Small intestine (tissue), 7 donors: Measurements from ENCODE around the gene POMP. TPM values are rescaled to one million over a fixed set of nuclear protein-coding genes. Genes with fewer than 3 reads are reported as not detected.

ENCODE experiments used
- DNase-seq, 2 donors: peaks; one replicate each; pipeline versions ENCODE4 v3.0.0 to v3.0.0-alpha.2; 2013
- FAIRE-seq: peaks from 2 replicates; lab custom pipeline; 2012; peaks lifted over from hg19 to GRCh38; lab: Jason Lieb, UNC
- H3K27ac ChIP-seq, 3 donors: one replicate each; pipeline ENCODE4 v1.5.1; 2013; ENCODE audit warnings: low read length in 2 of 3, mild to moderate bottlenecking in 2 of 3, control low read depth in 1 of 3, inconsistent platforms in 1 of 3, low read depth in 1 of 3, moderate library complexity in 1 of 3
- H3K27me3 ChIP-seq, 3 donors: one replicate each; pipeline ENCODE4 v1.6.1; 2013; ENCODE audit warnings: low read length in 3 of 3, inconsistent platforms in 1 of 3; ENCODE audit not compliant: control insufficient read depth in 3 of 3, insufficient read depth in 3 of 3
- H3K36me3 ChIP-seq, 3 donors: one replicate each; pipeline ENCODE4 v1.6.1; 2013; ENCODE audit warnings: low read length in 3 of 3, inconsistent platforms in 1 of 3, low read depth in 1 of 3, mild to moderate bottlenecking in 1 of 3, moderate library complexity in 1 of 3; ENCODE audit not compliant: control insufficient read depth in 3 of 3, insufficient read depth in 2 of 3
- H3K4me1 ChIP-seq, 3 donors: one replicate each; pipeline ENCODE4 v1.6.1; 2013; ENCODE audit warnings: low read length in 2 of 3, inconsistent platforms in 1 of 3, low read depth in 1 of 3, mild to moderate bottlenecking in 1 of 3, moderate library complexity in 1 of 3; ENCODE audit not compliant: control insufficient read depth in 3 of 3, insufficient read depth in 2 of 3
- H3K4me3 ChIP-seq, 3 donors: one replicate each; pipeline ENCODE4 v1.5.1; 2013; ENCODE audit warnings: low read length in 3 of 3, control low read depth in 1 of 3, inconsistent platforms in 1 of 3, low read depth in 1 of 3, mild to moderate bottlenecking in 1 of 3, moderate library complexity in 1 of 3
- H3K9me3 ChIP-seq, 2 donors: one replicate each; pipeline ENCODE4 v1.6.1; 2013; ENCODE audit warnings: low read depth in 1 of 2, low read length in 1 of 2; ENCODE audit not compliant: control insufficient read depth in 2 of 2, insufficient read depth in 1 of 2
- WGBS, 3 donors: extraction: QIAGEN DNeasy Blood & Tissue Kit; methylation state at CpG; one replicate each; pipeline ENCODE4 v1.1.7; 2013; 5-methylcytosine and 5-hydroxymethylcytosine counted together
- polyA plus RNA-seq, 4 donors: library from polyadenylated mRNA; stranded (reverse) in 3 of 4; unstranded in 1 of 4; fragments of 200-250 nt in 3 of 4; fragments of 120-200 nt in 1 of 4; gene quantifications; one replicate each; pipeline versions ENCODE4 v1.2.1 to v1.2.3, GENCODE V29; 2013
- donor health status: healthy with polysubstance abuse.
- donor health status: control.
- donor health status: control.
- donor health status: Bipolar disorder and iron deficiency.
- donor health status: healthy.

Gene POMP
- polyA plus RNA-seq, 4 donors: 91.9 to 121 (median 105) TPM

DNA sequence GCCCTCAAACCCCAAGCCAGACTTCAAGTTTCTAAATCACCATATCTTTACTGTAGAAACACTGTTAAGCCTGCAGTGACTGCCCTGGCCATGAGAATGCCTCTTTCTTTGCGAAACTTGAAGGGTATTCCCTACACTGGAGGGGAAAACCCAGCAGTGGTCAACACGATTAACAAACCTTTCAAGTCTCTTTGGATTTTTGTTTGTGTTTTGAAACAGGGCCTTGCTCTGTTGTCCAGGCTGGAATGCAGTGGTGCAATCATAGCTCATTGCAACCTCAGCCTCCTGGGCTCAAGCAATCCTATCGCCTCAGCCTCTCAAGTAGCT is 17.4 kb upstream of the POMP start:
- no peak for FAIRE-seq
- H3K4me1 ChIP-seq: no peaks in the 10 kb centered on the region
- DNase-seq: no peak
- H3K27me3 ChIP-seq: peaks cover 0 to 2% (median 0%) of the 10 kb centered on the region in 3 donors
- no peaks in the 10 kb centered on the region for H3K36me3 ChIP-seq
- no peaks in the 10 kb centered on the region for H3K9me3 ChIP-seq
- peak overlapping the region in 1 of 3 donors; percentile 4 for H3K27ac ChIP-seq
- no peak overlapping the region for H3K4me3 ChIP-seq
- WGBS, 3 donors: 66 to 82% (median 67%) methylated on average over 3 of the region's 3 CpGs

DNA sequence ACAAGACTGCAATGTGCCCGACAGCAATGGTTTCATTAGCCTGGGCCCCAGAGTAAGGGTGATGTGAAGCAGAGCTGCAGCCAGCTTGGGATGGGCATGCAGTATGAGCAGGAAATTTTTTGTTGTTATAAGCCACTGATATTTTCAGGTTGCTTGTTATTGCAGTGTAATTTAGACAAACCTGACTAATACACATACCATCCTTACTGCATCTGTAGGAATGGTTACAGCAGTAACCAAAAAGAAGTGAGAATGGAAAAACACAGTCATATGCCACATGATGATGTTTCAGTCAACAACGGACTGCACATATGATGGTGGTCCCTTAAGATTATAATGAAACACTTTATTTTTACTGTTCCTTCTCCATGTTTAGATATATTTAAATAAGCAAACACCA is 8.6 kb upstream of the POMP start:
- no peak overlapping the region for H3K4me3 ChIP-seq
- WGBS, 3 donors: 78 to 94% (median 84%) methylated on average over 2 of the region's 2 CpGs
- no peaks in the 10 kb centered on the region for H3K27me3 ChIP-seq
- no peak overlapping the region for H3K27ac ChIP-seq
- H3K36me3 ChIP-seq: no peaks in the 10 kb centered on the region
- no peaks in the 10 kb centered on the region for H3K9me3 ChIP-seq
- FAIRE-seq (no peak), DNase-seq (no peak)
- no peaks in the 10 kb centered on the region for H3K4me1 ChIP-seq

DNA sequence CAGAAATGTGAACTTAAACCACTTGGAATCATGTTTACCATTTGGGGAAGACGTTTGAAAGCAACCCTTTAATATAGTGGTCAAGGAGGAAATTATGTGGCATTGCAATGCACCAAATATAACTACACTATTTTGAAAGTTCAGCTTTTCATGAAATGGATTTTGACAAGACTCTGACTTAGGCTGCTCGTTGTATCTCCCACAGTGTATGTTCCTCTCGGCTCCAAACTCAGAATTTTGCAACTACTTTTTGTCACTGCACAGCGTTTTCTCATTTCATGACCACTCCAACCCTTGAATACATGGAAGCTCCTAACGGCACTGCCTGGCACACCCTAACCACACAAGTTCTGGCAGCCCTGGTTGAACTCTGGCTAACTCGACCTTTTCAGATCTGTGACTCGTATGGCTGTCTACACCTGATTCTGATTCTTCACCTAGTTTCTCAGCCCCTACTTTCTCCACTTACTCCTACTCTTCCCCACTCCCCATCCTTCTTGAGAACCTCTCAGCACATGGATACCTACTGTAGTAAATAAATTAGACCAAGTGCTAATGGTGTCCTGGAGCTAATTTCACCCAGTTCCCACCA is 7.0 kb upstream of the POMP start:
- WGBS, 3 donors: 75 to 80% (median 79%) methylated on average over 7 of the region's 7 CpGs
- no peaks in the 10 kb centered on the region for H3K27me3 ChIP-seq
- H3K4me3 ChIP-seq: no peak overlapping the region
- DNase-seq: no peak
- H3K4me1 ChIP-seq: no peaks in the 10 kb centered on the region
- no peaks in the 10 kb centered on the region for H3K36me3 ChIP-seq
- no peaks in the 10 kb centered on the region for H3K9me3 ChIP-seq
- no peak overlapping the region for H3K27ac ChIP-seq
- no peak for FAIRE-seq

DNA sequence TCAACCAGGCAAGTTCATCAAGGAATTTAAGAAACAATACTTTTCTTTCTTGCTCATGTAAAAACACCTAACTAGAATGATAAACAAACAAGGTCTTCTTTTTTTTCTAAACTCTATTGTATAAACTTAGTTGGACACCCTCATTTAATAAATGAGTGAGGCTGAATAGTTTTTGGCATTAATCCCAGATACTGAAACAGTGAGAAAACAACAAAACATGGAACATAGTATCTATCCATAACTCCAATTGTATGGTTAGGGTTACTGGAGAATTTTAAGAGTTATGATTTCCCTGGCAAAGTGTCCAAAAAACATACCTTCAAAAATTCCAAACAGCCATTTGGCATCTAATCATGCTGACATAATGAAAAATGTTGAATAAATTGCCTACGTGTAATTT is 5.8 kb upstream of the POMP start:
- Histone ChIP-seq H3K9me3 (no peaks in the 10 kb centered on the region), H3K27ac (no peak overlapping the region), H3K4me3 (no peak overlapping the region), H3K27me3 (no peaks in the 10 kb centered on the region), H3K36me3 (no peaks in the 10 kb centered on the region), H3K4me1 (peaks cover 0 to 6% (median 5%) of the 10 kb centered on the region in 3 donors)
- WGBS, 3 donors: 59 to 85% (median 75%) methylated on average over 1 of the region's 1 CpG
- no peak for FAIRE-seq
- no peak for DNase-seq

DNA sequence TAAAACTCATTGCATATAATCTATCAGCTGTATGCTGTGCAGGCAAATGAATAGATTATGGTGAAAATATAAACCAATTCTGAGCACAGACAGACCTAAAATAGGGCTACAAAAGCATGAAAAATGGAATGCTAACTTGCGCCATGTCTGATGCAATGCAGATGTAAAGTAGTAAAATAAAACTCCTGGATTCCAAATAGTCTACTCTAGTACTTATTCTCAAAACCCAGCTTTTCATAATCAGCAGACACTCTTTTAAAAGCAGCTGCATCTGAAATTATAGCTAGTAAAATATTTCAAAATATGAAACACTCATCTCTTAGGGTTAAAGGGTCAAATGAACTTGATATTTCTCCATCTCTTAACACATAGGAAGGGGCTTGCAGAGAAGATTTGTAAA is 4.7 kb upstream of the POMP start:
- no peak overlapping the region for H3K27ac ChIP-seq
- H3K4me1 ChIP-seq: peaks cover 0 to 6% (median 5%) of the 10 kb centered on the region in 3 donors
- no peak for DNase-seq
- H3K27me3 ChIP-seq: no peaks in the 10 kb centered on the region
- no peaks in the 10 kb centered on the region for H3K36me3 ChIP-seq
- no peak overlapping the region for H3K4me3 ChIP-seq
- WGBS, 3 donors: 96 to 97% (median 97%) methylated on average over 1 of the region's 1 CpG
- FAIRE-seq: no peak
- no peaks in the 10 kb centered on the region for H3K9me3 ChIP-seq

DNA sequence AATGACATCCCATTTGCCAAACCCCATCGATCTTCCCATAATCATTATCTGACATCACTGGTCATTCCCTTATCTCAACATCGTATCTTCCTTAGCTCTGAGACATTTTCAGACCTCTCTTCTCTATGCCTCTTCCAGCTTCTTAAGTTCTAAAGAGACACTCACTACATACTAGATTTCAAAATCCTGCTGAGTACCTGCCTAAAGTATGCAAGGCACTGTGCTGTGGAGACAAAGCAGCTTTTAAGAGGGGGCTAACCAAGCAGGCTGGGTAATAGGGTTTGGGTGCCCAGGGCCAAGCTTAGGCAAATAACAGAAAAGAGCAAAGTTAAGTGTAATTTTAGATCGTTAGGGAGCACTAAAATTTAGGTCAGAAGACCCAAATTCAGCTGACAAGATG is 3.4 kb upstream of the POMP start:
- WGBS, 3 donors: 56 to 76% (median 70%) methylated on average over 3 of the region's 3 CpGs
- H3K27ac ChIP-seq: no peak overlapping the region
- H3K4me1 ChIP-seq: peaks cover 0 to 11% (median 9%) of the 10 kb centered on the region in 3 donors
- no peak overlapping the region for H3K4me3 ChIP-seq
- no peaks in the 10 kb centered on the region for H3K9me3 ChIP-seq
- no peaks in the 10 kb centered on the region for H3K36me3 ChIP-seq
- FAIRE-seq (no peak), DNase-seq (no peak)
- H3K27me3 ChIP-seq: no peaks in the 10 kb centered on the region

GRCh38 chr13:28657784-28658538 is 969 bp upstream of the POMP start:
- FAIRE-seq (no peak), DNase-seq (peak; percentile 11 to 46)
- peaks cover 2 to 4% (median 3%) of the 10 kb centered on the region in 3 donors for H3K36me3 ChIP-seq
- H3K4me1 ChIP-seq: peaks cover 0 to 13% (median 9%) of the 10 kb centered on the region in 3 donors
- H3K4me3 ChIP-seq: peak overlapping the region; percentile 84 to 87 (median 86)
- 35 to 36% (median 35%) methylated on average over 12 of the region's 12 CpGs for WGBS, 3 donors
- H3K27ac ChIP-seq: peak overlapping the region; percentile 76 to 96 (median 87)
- H3K9me3 ChIP-seq: no peaks in the 10 kb centered on the region
- no peaks in the 10 kb centered on the region for H3K27me3 ChIP-seq

DNA sequence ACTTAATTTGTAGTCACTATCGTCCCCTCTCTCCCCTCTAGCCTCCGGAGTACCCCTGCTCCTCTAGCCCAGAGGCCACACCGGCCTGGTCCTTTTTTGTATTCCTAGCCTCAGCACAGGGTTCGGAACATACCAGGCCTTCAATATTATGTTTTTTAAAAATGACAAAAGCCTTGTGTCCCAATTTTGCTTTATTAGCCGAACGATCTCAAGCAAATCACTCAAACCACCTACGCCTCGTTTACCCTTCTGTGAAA is 463 bp upstream of the POMP start:
- H3K36me3 ChIP-seq: peaks cover 4 to 8% (median 6%) of the 10 kb centered on the region in 3 donors
- FAIRE-seq (no peak), DNase-seq (no peak)
- no peaks in the 10 kb centered on the region for H3K27me3 ChIP-seq
- peak overlapping the region; percentile 76 to 96 (median 87) for H3K27ac ChIP-seq
- H3K9me3 ChIP-seq: no peaks in the 10 kb centered on the region
- WGBS, 3 donors: 0% methylated on average over 8 of the region's 8 CpGs
- H3K4me3 ChIP-seq: peak overlapping the region; percentile 84 to 87 (median 86)
- H3K4me1 ChIP-seq: peaks cover 0 to 13% (median 9%) of the 10 kb centered on the region in 3 donors
